Stimulated activated CD4-positive, alpha-beta T cell treated with anti-CD3 and anti-CD28 coated beads, Interleukin-2, amount 100 ng/mL, for 24 hours (primary cell): Measurements from ENCODE around the gene PHF12.

Source experiments
- DNase-seq, 2 donors: peaks; one replicate each; pipeline ENCODE4 v3.0.0-alpha.2; 2020

PHF12 gene

GRCh38 chr17:28951428-28951990, at the start of gene PHF12:
PHF12 (minus strand) TSS chr17:28951518; CDS start chr17:28950960, 558 bp downstream.
- peak; percentile 98 to 100 for DNase-seq

GRCh38 chr17:29000973-29001372, 49.7 kb upstream of the PHF12 start:
- no peak for DNase-seq

GRCh38 chr17:28999206-28999605, 47.9 kb upstream of the PHF12 start:
- no peak for DNase-seq

GRCh38 chr17:28997806-28998205, 46.5 kb upstream of the PHF12 start:
- no peak for DNase-seq

GRCh38 chr17:28996554-28997096, 45.3 kb upstream of the PHF12 start:
- DNase-seq, result no peak

- DNase-seq, result no peak
These were observed 42.5 kb upstream of the PHF12 start for GRCh38 chr17:28993645-28994426.

- DNase-seq, result no peak
These were observed 41.6 kb upstream of the PHF12 start for GRCh38 chr17:28992625-28993600.

GRCh38 chr17:28992185-28992584, 40.9 kb upstream of the PHF12 start:
- DNase-seq, result no peak

- no peak for DNase-seq
These were observed 40.5 kb upstream of the PHF12 start for GRCh38 chr17:28991779-28992178.

- no peak for DNase-seq
These were observed 37.7 kb upstream of the PHF12 start for GRCh38 chr17:28989028-28989427.

GRCh38 chr17:28988475-28988874, 37.2 kb upstream of the PHF12 start:
- DNase-seq, result no peak

- DNase-seq, result no peak
These were observed 35.7 kb upstream of the PHF12 start for GRCh38 chr17:28986714-28987655.

GRCh38 chr17:28985950-28986713, 34.8 kb upstream of the PHF12 start:
- no peak for DNase-seq

GRCh38 chr17:28983286-28984230, 32.2 kb upstream of the PHF12 start:
- no peak for DNase-seq

- DNase-seq, result peak; percentile 26 to 46
These were observed 30.9 kb upstream of the PHF12 start for GRCh38 chr17:28982131-28982793.

- DNase-seq, result no peak
These were observed 27.1 kb upstream of the PHF12 start for GRCh38 chr17:28978356-28978964.

GRCh38 chr17:28977659-28978355, 26.5 kb upstream of the PHF12 start:
- DNase-seq, result no peak

- no peak for DNase-seq
These were observed 24.3 kb upstream of the PHF12 start for GRCh38 chr17:28975646-28976045.
